IPS DF 4.7 (cell line): Measurements from ENCODE around the gene SEBOX.

Source experiments
- DNase-seq: peaks from one replicate; pipeline ENCODE4 v3.0.0-alpha.2; 2013; ENCODE audit warnings: low spot score; ENCODE audit errors: extremely low read depth

SEBOX gene

GRCh38 chr17:28320215-28321061 is 44.6 kb downstream of the SEBOX start:
- no peak for DNase-seq

- no peak for DNase-seq
Measured at GRCh38 chr17:28319598-28319935, 45.4 kb downstream of the SEBOX start.

- DNase-seq, result no peak
Measured at GRCh38 chr17:28318759-28319597, 46.0 kb downstream of the SEBOX start, which contains the start of gene TMEM97. Gene TMEM97, plus strand, starts transcription at chr17:28319200. Its CDS starts 40 bp downstream, at chr17:28319240.

- no peak for DNase-seq
Measured at GRCh38 chr17:28317966-28318758, 46.8 kb downstream of the SEBOX start.

GRCh38 chr17:28317099-28317965 is 47.7 kb downstream of the SEBOX start:
- no peak for DNase-seq

- DNase-seq, result no peak
Measured at GRCh38 chr17:28315846-28316705, 48.9 kb downstream of the SEBOX start.

GRCh38 chr17:28313841-28314240 is 51.2 kb downstream of the SEBOX start:
- DNase-seq, result no peak
